Fibroblast of lung (primary cell): ENCODE data around the gene CORO2B.

Source experiments
- EZH2 ChIP-seq: IDR thresholded peaks from 2 replicates; pipeline ENCODE4 v1.5.1; 2012; ENCODE audit warnings: low read length, control low read depth, mild to moderate bottlenecking; ENCODE audit errors: missing control alignments
- TF ChIP-seq, protein P1 (sequence below), 2 donors: IDR thresholded peaks in 1 of 2; conservative IDR thresholded peaks in 1 of 2; 1 replicate in 1 of 2; 2 replicates in 1 of 2; pipeline ENCODE4 v1.5.1; 2011 to 2012; ENCODE audit warnings: low read length in 2 of 2, control low read depth in 1 of 2, inconsistent platforms in 1 of 2, low read depth in 1 of 2, mild to moderate bottlenecking in 1 of 2

DNA sequence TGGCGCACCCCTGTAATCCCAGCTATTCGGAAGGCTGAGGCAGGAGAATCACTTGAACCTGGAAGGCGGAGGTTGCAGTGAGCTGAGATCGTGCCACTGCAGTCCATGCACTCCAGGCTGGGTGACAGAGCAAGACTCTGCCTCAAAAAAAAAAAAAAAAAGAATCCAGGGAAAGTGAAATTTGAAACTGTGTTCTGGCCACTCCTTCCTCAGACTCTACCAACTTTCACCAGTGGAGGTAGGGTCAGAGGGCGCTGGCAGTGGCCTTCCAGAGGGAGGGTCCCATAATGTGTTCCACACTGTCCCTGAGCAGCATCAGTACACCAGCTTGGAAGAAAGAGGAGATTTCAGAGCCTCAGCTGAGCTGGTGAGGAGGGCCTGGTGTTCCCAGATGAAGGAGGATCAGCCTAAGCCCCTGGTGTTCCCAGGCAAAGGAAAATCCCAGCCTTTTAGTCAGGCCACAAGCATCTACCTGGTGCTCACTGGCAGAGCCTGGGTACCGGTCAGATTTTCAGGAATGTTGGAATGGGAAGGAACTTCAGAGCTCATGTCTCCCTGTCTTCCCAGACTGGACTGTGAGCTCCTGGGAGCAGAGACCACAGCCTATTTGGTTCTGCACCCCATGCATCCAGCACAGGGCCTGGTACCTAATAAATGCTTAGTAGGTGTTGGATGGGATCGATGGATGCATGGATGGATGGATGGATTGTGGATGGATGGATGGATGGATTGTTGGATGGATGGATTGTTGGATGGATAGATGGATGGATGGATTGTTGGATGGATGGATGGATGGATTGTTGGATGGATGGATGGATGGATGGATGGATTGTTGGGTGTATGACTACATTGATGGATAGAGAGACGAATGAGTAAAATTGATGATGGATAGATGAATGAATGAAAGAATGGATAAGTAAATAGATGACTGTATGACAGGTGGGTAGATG is 117.9 kb downstream of the CORO2B start:
- TF ChIP-seq, protein P1, sequence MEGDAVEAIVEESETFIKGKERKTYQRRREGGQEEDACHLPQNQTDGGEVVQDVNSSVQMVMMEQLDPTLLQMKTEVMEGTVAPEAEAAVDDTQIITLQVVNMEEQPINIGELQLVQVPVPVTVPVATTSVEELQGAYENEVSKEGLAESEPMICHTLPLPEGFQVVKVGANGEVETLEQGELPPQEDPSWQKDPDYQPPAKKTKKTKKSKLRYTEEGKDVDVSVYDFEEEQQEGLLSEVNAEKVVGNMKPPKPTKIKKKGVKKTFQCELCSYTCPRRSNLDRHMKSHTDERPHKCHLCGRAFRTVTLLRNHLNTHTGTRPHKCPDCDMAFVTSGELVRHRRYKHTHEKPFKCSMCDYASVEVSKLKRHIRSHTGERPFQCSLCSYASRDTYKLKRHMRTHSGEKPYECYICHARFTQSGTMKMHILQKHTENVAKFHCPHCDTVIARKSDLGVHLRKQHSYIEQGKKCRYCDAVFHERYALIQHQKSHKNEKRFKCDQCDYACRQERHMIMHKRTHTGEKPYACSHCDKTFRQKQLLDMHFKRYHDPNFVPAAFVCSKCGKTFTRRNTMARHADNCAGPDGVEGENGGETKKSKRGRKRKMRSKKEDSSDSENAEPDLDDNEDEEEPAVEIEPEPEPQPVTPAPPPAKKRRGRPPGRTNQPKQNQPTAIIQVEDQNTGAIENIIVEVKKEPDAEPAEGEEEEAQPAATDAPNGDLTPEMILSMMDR (conservative IDR thresholded peaks at IDR 0.05 in 1 of 2, IDR thresholded peaks at IDR 0.05 in 1 of 2; ENCODE audit: low read depth in 1 of 2, low read length in 2 of 2), result no peak
- TF ChIP-seq EZH2, result no peak
